Breast epithelium (tissue), 4 donors: Measurements from ENCODE around the gene RIC8A. TPM values are rescaled to one million over a fixed set of nuclear protein-coding genes. Genes with fewer than 3 reads are reported as not detected.

ENCODE experiments used
- DNase-seq, 2 donors: peaks; one replicate each; pipeline ENCODE4 v3.0.0-alpha.2; 2019; ENCODE audit warnings: low spot score in 2 of 2
- H3K27ac ChIP-seq, 2 donors: fragments of 200-600 bp; sonication (generic) in 1 of 2; one replicate each; pipeline ENCODE4 v1.5.1; 2016 to 2019; ENCODE audit warnings: mild to moderate bottlenecking in 1 of 2
- H3K27me3 ChIP-seq, 2 donors: fragments of 200-600 bp; sonication (generic) in 1 of 2; one replicate each; pipeline versions ENCODE4 v1.5.1 to v1.6.0; 2017 to 2019; ENCODE audit warnings: control low read depth in 1 of 2, mild to moderate bottlenecking in 1 of 2
- H3K36me3 ChIP-seq: fragments of 200-600 bp; one replicate; pipeline ENCODE4 v1.5.1; 2019
- H3K4me1 ChIP-seq, 2 donors: fragments of 200-600 bp; sonication (generic); one replicate each; pipeline ENCODE4 v1.5.1; 2016 to 2019; ENCODE audit warnings: control low read depth in 1 of 2
- H3K4me3 ChIP-seq, 3 donors: fragments of 200-600 bp; sonication (generic); 1 replicate in 2 of 3; 2 replicates in 1 of 3; pipeline ENCODE4 v1.5.1; 2016 to 2019; ENCODE audit warnings: mild to moderate bottlenecking in 3 of 3, moderate library complexity in 2 of 3
- H3K9me3 ChIP-seq, 2 donors: fragments of 200-600 bp; sonication (generic) in 1 of 2; one replicate each; pipeline ENCODE4 v1.5.1; 2016 to 2019; ENCODE audit warnings: control low read depth in 1 of 2
- POLR2A ChIP-seq: fragments of 450-650 bp; IDR thresholded peaks from one replicate; pipeline ENCODE4 v1.6.1; 2016; ENCODE audit warnings: antibody characterized with exemption, mild to moderate bottlenecking, moderate library complexity
- POLR2AphosphoS5 ChIP-seq, 3 donors: sonication (generic); formaldehyde crosslinking; IDR thresholded peaks; one replicate each; pipeline ENCODE4 v1.6.1; 2017; ENCODE audit warnings: antibody characterized with exemption in 3 of 3
- intact Hi-C: fragments of 100-400 bp; cut with DNase I; formaldehyde crosslinking; loops from one replicate; pipeline ENCODE4 v1.15.1; 2023; ENCODE audit warnings: low total_unique reads
- total RNA-seq, 3 donors: library from RNA; depleted of rRNA; stranded (reverse); fragments of >200 nt; gene quantifications; one replicate each; pipeline ENCODE4 v1.1.0, GENCODE V29; 2016
- TF ChIP-seq, protein P1 (sequence below), 3 donors: fragments of 450-650 bp; IDR thresholded peaks; one replicate each; pipeline ENCODE4 v1.5.1; 2016 to 2017; ENCODE audit warnings: antibody characterized with exemption in 3 of 3, mild to moderate bottlenecking in 3 of 3, moderate library complexity in 3 of 3

RIC8A gene
- total RNA-seq, 3 donors from 2014 or later, result 76.5 to 90.8 (median 77.0) TPM

DNA sequence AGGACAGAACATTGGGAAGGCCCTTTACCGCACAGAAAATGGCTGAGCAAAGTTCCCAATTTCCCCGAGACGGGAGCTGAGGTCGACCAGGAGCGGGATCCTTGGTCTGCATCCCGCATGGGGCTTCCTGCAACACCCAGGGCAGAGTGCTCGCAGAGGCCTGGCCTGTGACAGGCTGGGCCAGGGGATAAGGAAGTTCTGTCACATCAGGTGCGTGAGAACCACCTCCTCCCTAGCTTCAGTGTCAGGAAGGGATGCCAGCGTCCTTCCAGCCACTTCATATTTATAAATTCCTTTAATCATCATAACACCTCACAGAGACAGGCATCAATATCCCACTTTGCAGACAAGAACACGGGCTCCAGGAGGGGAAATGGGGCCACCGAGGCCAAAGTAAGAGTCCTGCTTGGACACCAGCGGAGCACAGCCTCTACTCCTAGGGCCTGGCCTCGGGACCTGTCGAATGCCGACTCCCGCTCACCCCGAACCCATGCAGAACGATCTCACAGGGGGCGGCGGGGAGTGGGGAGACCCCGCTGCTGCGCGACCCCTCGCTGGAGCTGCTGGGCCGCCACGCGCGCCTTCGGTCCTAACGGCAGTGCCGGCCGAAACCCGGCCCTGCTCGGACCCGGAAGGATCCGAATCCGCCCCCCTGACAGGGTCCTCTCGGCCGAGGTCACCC is 841 bp upstream of the RIC8A start:
- peaks cover 15 to 24% of the 10 kb centered on the region in 2 donors for H3K4me1 ChIP-seq
- TF ChIP-seq POLR2AphosphoS5 (IDR thresholded peaks at IDR 0.05) (no peak), POLR2A (no peak)
- TF ChIP-seq, protein P1, sequence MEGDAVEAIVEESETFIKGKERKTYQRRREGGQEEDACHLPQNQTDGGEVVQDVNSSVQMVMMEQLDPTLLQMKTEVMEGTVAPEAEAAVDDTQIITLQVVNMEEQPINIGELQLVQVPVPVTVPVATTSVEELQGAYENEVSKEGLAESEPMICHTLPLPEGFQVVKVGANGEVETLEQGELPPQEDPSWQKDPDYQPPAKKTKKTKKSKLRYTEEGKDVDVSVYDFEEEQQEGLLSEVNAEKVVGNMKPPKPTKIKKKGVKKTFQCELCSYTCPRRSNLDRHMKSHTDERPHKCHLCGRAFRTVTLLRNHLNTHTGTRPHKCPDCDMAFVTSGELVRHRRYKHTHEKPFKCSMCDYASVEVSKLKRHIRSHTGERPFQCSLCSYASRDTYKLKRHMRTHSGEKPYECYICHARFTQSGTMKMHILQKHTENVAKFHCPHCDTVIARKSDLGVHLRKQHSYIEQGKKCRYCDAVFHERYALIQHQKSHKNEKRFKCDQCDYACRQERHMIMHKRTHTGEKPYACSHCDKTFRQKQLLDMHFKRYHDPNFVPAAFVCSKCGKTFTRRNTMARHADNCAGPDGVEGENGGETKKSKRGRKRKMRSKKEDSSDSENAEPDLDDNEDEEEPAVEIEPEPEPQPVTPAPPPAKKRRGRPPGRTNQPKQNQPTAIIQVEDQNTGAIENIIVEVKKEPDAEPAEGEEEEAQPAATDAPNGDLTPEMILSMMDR (IDR thresholded peaks at IDR 0.05), result no peak
- peak overlapping the region; percentile 86 to 100 (median 93) for H3K4me3 ChIP-seq
- H3K27ac ChIP-seq, result peak overlapping the region; percentile 99 to 100
- DNase-seq, result peak in 1 of 2 donors; percentile 43
- no peaks in the 10 kb centered on the region for H3K9me3 ChIP-seq
- no peaks in the 10 kb centered on the region for H3K36me3 ChIP-seq
- intact Hi-C loops, result no loop called here
- H3K27me3 ChIP-seq, result no peaks in the 10 kb centered on the region

DNA sequence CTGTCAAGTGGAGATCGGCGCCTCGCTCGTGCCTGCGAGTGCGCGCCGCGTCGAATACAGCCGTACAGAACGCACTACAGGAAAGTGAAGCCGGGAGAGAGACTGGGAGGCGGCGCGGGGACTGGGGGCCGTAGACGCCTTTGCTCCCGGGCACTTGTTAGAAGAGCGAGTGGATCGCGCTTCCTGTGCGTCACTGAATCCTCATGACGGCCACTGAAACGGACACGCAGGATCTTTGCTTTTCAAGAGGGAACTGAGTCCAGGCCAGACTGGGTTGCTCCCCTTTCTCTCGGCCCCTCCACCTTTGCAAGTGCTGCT is 314 bp downstream of the RIC8A start:
- peak overlapping the region; percentile 99 to 100 for H3K27ac ChIP-seq
- peaks cover 15 to 24% of the 10 kb centered on the region in 2 donors for H3K4me1 ChIP-seq
- DNase-seq, result no peak
- peak overlapping the region; percentile 86 to 100 (median 93) for H3K4me3 ChIP-seq
- H3K36me3 ChIP-seq, result no peaks in the 10 kb centered on the region
- intact Hi-C loops, result no loop called here
- no peaks in the 10 kb centered on the region for H3K9me3 ChIP-seq
- TF ChIP-seq POLR2AphosphoS5 (IDR thresholded peaks at IDR 0.05) (no peak), POLR2A (no peak)
- TF ChIP-seq, protein P1 (IDR thresholded peaks at IDR 0.05), result no peak
- H3K27me3 ChIP-seq, result no peaks in the 10 kb centered on the region

GRCh38 chr11:208181-208916 is 841 bp downstream of the RIC8A start:
- peak; percentile 62 to 72 for DNase-seq
- peak overlapping the region; percentile 99 to 100 for H3K27ac ChIP-seq
- H3K4me1 ChIP-seq, result peaks cover 15 to 24% of the 10 kb centered on the region in 2 donors
- no peaks in the 10 kb centered on the region for H3K27me3 ChIP-seq
- H3K9me3 ChIP-seq, result no peaks in the 10 kb centered on the region
- intact Hi-C loops, result no loop called here
- TF ChIP-seq POLR2A, result peak; percentile 54
- peak; percentile 56 to 80 (median 58) for TF ChIP-seq POLR2AphosphoS5 (IDR thresholded peaks at IDR 0.05)
- TF ChIP-seq, protein P1 (IDR thresholded peaks at IDR 0.05), result no peak
- H3K36me3 ChIP-seq, result peaks cover 5% of the 10 kb centered on the region
- peak overlapping the region; percentile 86 to 100 (median 93) for H3K4me3 ChIP-seq

- Histone ChIP-seq H3K36me3 (peaks cover 6% of the 10 kb centered on the region), H3K4me1 (peaks cover 15 to 24% of the 10 kb centered on the region in 2 donors), H3K4me3 (peak overlapping the region; percentile 86 to 100 (median 93)), H3K27ac (peak overlapping the region; percentile 99 to 100), H3K9me3 (no peaks in the 10 kb centered on the region), H3K27me3 (no peaks in the 10 kb centered on the region)
- intact Hi-C loops, result no loop called here
- DNase-seq, result no peak
- TF ChIP-seq POLR2AphosphoS5 (IDR thresholded peaks at IDR 0.05) (no peak), POLR2A (no peak)
- TF ChIP-seq, protein P1 (IDR thresholded peaks at IDR 0.05), result no peak
Measured at GRCh38 chr11:208917-209260, 1.4 kb downstream of the RIC8A start.
